GM12878 (cell line): Measurements from ENCODE around the gene ADAMTS7. TPM values are rescaled to one million over a fixed set of nuclear protein-coding genes. Genes with fewer than 3 reads are reported as not detected.

Source experiments
- ATAC-seq: fragments of 200-7000 bp; cut with Tn5 transposase; 3 replicates; pipeline ENCODE4 v1.9.1; 2020; ENCODE audit warnings: mild to moderate bottlenecking, moderate library complexity
- BruUV-seq: library from RNA; stranded (reverse); fragments of 400-500 nt; replicated peaks from 2 replicates; lab custom pipeline; 2021; lab: Mats Ljungman, UMichigan
- CTCF ChIA-PET: fragments of 300-600 bp; sonication (Branson Sonifier 250); formaldehyde crosslinking; extraction: SDS; loops from one replicate; lab custom pipeline; 2021; ENCODE audit warnings: inconsistent platforms; lab: Yijun Ruan, JAX
- POLR2A ChIA-PET: fragments of 350-600 bp; formaldehyde crosslinking; extraction: SDS; loops from one replicate; lab custom pipeline; 2021; ENCODE audit warnings: inconsistent platforms; lab: Charles Lee
- RAD21 ChIA-PET: fragments of 300-600 bp; sonication (Branson Sonifier 250); formaldehyde crosslinking; loops from one replicate; lab custom pipeline; 2023; ENCODE audit warnings: antibody characterized with exemption; ENCODE audit not compliant: unreplicated experiment; lab: Charles Lee
- SMC1A ChIA-PET: fragments of 300-600 bp; sonication (Branson Sonifier 250); formaldehyde crosslinking; loops from one replicate; lab custom pipeline; 2023; ENCODE audit not compliant: unreplicated experiment, uncharacterized antibody; lab: Charles Lee
- DNase-seq: peaks from one replicate; pipeline ENCODE4 v3.0.0-alpha.2; 2011; ENCODE audit warnings: low read depth, low spot score
- FAIRE-seq: peaks from 3 replicates; lab custom pipeline; 2011; peaks lifted over from hg19 to GRCh38; lab: Jason Lieb, UNC
- H2AFZ ChIP-seq: 2 replicates; pipeline ENCODE4 v1.6.0; 2011; ENCODE audit warnings: low read depth, low read length, control low read depth; ENCODE audit not compliant: control insufficient read depth
- H3K27ac ChIP-seq: 2 replicates; pipeline ENCODE4 v1.5.1; 2011; ENCODE audit warnings: control low read depth; ENCODE audit not compliant: control insufficient read depth, insufficient read depth
- H3K27me3 ChIP-seq, 2 experiments: replicated peaks in 1 of 2; 2 replicates each; pipeline versions ENCODE4 v1.6.0 to v1.6.1; 2011; ENCODE audit warnings: low read length in 1 of 2; ENCODE audit not compliant: control insufficient read depth in 2 of 2, insufficient read depth in 2 of 2
- H3K36me3 ChIP-seq, 2 experiments: 2 replicates each; pipeline ENCODE4 v1.5.1; 2011; ENCODE audit warnings: low read length in 1 of 2; ENCODE audit not compliant: control insufficient read depth in 2 of 2, insufficient read depth in 2 of 2
- H3K4me1 ChIP-seq: 2 replicates; pipeline ENCODE4 v1.6.1; 2011; ENCODE audit warnings: mild to moderate bottlenecking, low read length, moderate library complexity, mixed read lengths; ENCODE audit not compliant: control insufficient read depth, insufficient read depth
- H3K4me2 ChIP-seq: 2 replicates; pipeline ENCODE4 v1.6.0; 2011; ENCODE audit warnings: control low read depth; ENCODE audit not compliant: control insufficient read depth, insufficient read depth
- H3K4me3 ChIP-seq: fragments of 200-600 bp; sonication (generic); 2 replicates; pipeline ENCODE4 v1.5.1; 2016
- H3K79me2 ChIP-seq: 2 replicates; pipeline ENCODE4 v1.6.0; 2011; ENCODE audit warnings: low read length; ENCODE audit not compliant: control insufficient read depth, insufficient read depth
- H3K9ac ChIP-seq: 2 replicates; pipeline ENCODE4 v1.8.0; 2011; ENCODE audit warnings: low read length, control low read depth, mixed read lengths; ENCODE audit not compliant: control insufficient read depth, insufficient read depth
- H3K9me3 ChIP-seq: replicated peaks from 3 replicates; pipeline ENCODE4 v1.5.1; 2011; ENCODE audit warnings: mild to moderate bottlenecking, low read length; ENCODE audit not compliant: control insufficient read depth, insufficient read depth
- H4K20me1 ChIP-seq: 2 replicates; pipeline ENCODE4 v1.6.0; 2011; ENCODE audit not compliant: control insufficient read depth, insufficient read depth
- CTCF ChIP-seq, 3 experiments: IDR thresholded peaks in 2 of 3; conservative IDR thresholded peaks in 1 of 3; 2 replicates each; pipeline ENCODE4 v1.5.1; 2011; ENCODE audit warnings: low read depth in 3 of 3, low read length in 3 of 3, mild to moderate bottlenecking in 3 of 3, control low read depth in 2 of 3, moderate library complexity in 2 of 3, inconsistent platforms in 1 of 3, mixed read lengths in 1 of 3; ENCODE audit not compliant: control insufficient read depth in 2 of 3, insufficient read depth in 1 of 3; ENCODE audit errors: extremely low read depth in 1 of 3
- EGR1 ChIP-seq, 2 experiments: IDR thresholded peaks; 1 replicate in 1 of 2; 2 replicates in 1 of 2; pipeline ENCODE4 v1.6.1; 2011 to 2012; ENCODE audit warnings: low read depth in 2 of 2, low read length in 2 of 2, borderline replicate concordance in 1 of 2, mild to moderate bottlenecking in 1 of 2, moderate library complexity in 1 of 2
- KAT2A ChIP-seq: conservative IDR thresholded peaks from 2 replicates; pipeline ENCODE4 v1.6.1; 2011; ENCODE audit warnings: low read depth, low read length; ENCODE audit not compliant: control insufficient read depth
- LARP7 ChIP-seq: fragments of 450-650 bp; IDR thresholded peaks from 2 replicates; pipeline ENCODE4 v1.6.1; 2017; ENCODE audit warnings: mild to moderate bottlenecking
- POU2F2 ChIP-seq: IDR thresholded peaks from 3 replicates; pipeline ENCODE4 v1.6.1; 2011; ENCODE audit warnings: low read depth, mild to moderate bottlenecking, low read length, borderline replicate concordance
- PRDM15 ChIP-seq: fragments of 450-650 bp; formaldehyde crosslinking; IDR thresholded peaks from 2 replicates; pipeline ENCODE4 v1.4.0; 2020; ENCODE audit warnings: mild to moderate bottlenecking, moderate library complexity
- SIX5 ChIP-seq: IDR thresholded peaks from 2 replicates; pipeline ENCODE4 v1.6.1; 2011; ENCODE audit warnings: mild to moderate bottlenecking, low read depth, low read length, moderate library complexity; ENCODE audit not compliant: severe bottlenecking
- WGBS: methylation state at CpG from one replicate; pipeline ENCODE4 v1.1.6; 2016; ENCODE audit warnings: low lambda C conversion rate; ENCODE audit not compliant: insufficient replicate concordance, insufficient coverage; ENCODE audit errors: missing lambda C conversion rate; 5-methylcytosine and 5-hydroxymethylcytosine counted together
- in situ Hi-C: fragments of 300-500 bp; cut with MboI; formaldehyde crosslinking; loops from 9 replicates; pipeline ENCODE4 v1.14.3; 2018; ENCODE audit warnings: mixed read lengths
- intact Hi-C: fragments of 100-400 bp; cut with micrococcal nuclease; formaldehyde crosslinking; loops from one replicate; pipeline ENCODE4 v1.14.2; 2022; ENCODE audit not compliant: unreplicated experiment
- polyA plus RNA-seq, 11 experiments: library from polyadenylated mRNA; depleted of rRNA in 4 of 11; unstranded in 6 of 11; stranded (reverse) in 5 of 11; fragments of >200 nt; fragmentation: Nextera tagmentation in 4 of 11; fragmentation: Illumina TruSeq in 1 of 11; extraction: Ambion mirVana in 4 of 11; extraction: Trizol in 1 of 11; gene quantifications; 1 replicate in 1 of 11; 2 replicates in 10 of 11; pipeline versions ENCODE4 v1.2.1 to v1.2.3, GENCODE V29; 2011 to 2016; ENCODE audit warnings: inconsistent platforms in 2 of 11, missing spikeins in 2 of 11, low read depth in 1 of 11
- total RNA-seq, 4 experiments: library from RNA; depleted of rRNA in 3 of 4; stranded (reverse); fragments of >200 nt in 3 of 4; fragmentation: Illumina TruSeq in 1 of 4; extraction: Trizol in 1 of 4; gene quantifications; 2 replicates each; pipeline versions ENCODE4 v1.2.1 to v1.2.3, GENCODE V29; 2013 to 2021
- TF ChIP-seq, protein P1 (sequence below): fragments of 450-650 bp; IDR thresholded peaks from 2 replicates; pipeline ENCODE4 v1.6.1; 2016; ENCODE audit warnings: mild to moderate bottlenecking, moderate library complexity, borderline replicate concordance
- TF ChIP-seq, protein P2 (sequence below): IDR thresholded peaks from 2 replicates; pipeline ENCODE4 v1.6.1; 2011; ENCODE audit warnings: low read depth, low read length, improper control_type of control experiment, borderline replicate concordance

ADAMTS7 gene
- total and polyA plus RNA-seq, 10 of the 15 experiments (the other 5 are each of a cell fraction or from before 2014, with no cell fraction given), result 0.03 to 0.28 (median 0.06) TPM; not detected in 6

GRCh38 chr15:78734451-78735064 is 76.7 kb downstream of the ADAMTS7 start:
- H3K4me3 ChIP-seq, result no peak overlapping the region
- H3K79me2 ChIP-seq, result no peaks in the 10 kb centered on the region
- H3K4me1 ChIP-seq, result no peaks in the 10 kb centered on the region
- ATAC-seq (no peak), FAIRE-seq (no peak), DNase-seq (no peak)
- H3K27ac ChIP-seq, result no peak overlapping the region
- RAD21 ChIA-PET, result interaction anchor here (0.6 kb wide), 1 partner anchor 451 kb away, joined by 3 read pairs; no protein-coding TSS in a partner anchor
- BruUV-seq, result no TSS peak
- WGBS, result 31% methylated on average over 8 of the region's 8 CpGs
- POLR2A ChIA-PET, result no interaction called here
- H3K27me3 ChIP-seq, result peaks cover 0 to 1% of the 10 kb centered on the region in 2 experiments; a peak in 1 of 4 replicates
- in situ Hi-C loops, result no loop called here
- no peak overlapping the region for H2AFZ ChIP-seq
- H3K9me3 ChIP-seq, result no peaks in the 10 kb centered on the region
- CTCF ChIA-PET, result interaction anchor here (1.4 kb wide), 1 partner anchor 17 kb away, joined by 3 read pairs; no protein-coding TSS in a partner anchor
- H3K36me3 ChIP-seq, result no peaks in the 10 kb centered on the region
- H3K9ac ChIP-seq, result no peak overlapping the region
- SMC1A ChIA-PET, result no interaction called here
- intact Hi-C loops, result no loop called here
- H4K20me1 ChIP-seq, result no peaks in the 10 kb centered on the region
- no peak overlapping the region for H3K4me2 ChIP-seq
- TF ChIP-seq, protein P1, sequence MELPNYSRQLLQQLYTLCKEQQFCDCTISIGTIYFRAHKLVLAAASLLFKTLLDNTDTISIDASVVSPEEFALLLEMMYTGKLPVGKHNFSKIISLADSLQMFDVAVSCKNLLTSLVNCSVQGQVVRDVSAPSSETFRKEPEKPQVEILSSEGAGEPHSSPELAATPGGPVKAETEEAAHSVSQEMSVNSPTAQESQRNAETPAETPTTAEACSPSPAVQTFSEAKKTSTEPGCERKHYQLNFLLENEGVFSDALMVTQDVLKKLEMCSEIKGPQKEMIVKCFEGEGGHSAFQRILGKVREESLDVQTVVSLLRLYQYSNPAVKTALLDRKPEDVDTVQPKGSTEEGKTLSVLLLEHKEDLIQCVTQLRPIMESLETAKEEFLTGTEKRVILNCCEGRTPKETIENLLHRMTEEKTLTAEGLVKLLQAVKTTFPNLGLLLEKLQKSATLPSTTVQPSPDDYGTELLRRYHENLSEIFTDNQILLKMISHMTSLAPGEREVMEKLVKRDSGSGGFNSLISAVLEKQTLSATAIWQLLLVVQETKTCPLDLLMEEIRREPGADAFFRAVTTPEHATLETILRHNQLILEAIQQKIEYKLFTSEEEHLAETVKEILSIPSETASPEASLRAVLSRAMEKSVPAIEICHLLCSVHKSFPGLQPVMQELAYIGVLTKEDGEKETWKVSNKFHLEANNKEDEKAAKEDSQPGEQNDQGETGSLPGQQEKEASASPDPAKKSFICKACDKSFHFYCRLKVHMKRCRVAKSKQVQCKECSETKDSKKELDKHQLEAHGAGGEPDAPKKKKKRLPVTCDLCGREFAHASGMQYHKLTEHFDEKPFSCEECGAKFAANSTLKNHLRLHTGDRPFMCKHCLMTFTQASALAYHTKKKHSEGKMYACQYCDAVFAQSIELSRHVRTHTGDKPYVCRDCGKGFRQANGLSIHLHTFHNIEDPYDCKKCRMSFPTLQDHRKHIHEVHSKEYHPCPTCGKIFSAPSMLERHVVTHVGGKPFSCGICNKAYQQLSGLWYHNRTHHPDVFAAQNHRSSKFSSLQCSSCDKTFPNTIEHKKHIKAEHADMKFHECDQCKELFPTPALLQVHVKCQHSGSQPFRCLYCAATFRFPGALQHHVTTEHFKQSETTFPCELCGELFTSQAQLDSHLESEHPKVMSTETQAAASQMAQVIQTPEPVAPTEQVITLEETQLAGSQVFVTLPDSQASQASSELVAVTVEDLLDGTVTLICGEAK, result no peak
- TF ChIP-seq POU2F2 (no peak), EGR1 (IDR thresholded peaks at IDR 0.05; ENCODE audit: borderline replicate concordance in 1 of 2, low read depth in 2 of 2, low read length in 2 of 2) (no peak), LARP7 (no peak), CTCF (IDR thresholded peaks at IDR 0.05 in 2 of 3, conservative IDR thresholded peaks at IDR 0.05 in 1 of 3; ENCODE audit: control insufficient read depth in 2 of 3, extremely low read depth in 1 of 3, insufficient read depth in 1 of 3, low read depth in 3 of 3, low read length in 3 of 3) (no peak), SIX5 (no peak), KAT2A (no peak), PRDM15 (CRISPR knock-in tag) (no peak)
- TF ChIP-seq, protein P2, sequence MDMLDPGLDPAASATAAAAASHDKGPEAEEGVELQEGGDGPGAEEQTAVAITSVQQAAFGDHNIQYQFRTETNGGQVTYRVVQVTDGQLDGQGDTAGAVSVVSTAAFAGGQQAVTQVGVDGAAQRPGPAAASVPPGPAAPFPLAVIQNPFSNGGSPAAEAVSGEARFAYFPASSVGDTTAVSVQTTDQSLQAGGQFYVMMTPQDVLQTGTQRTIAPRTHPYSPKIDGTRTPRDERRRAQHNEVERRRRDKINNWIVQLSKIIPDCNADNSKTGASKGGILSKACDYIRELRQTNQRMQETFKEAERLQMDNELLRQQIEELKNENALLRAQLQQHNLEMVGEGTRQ, result no peak
